GM18861 (cell line): Measurements from ENCODE around the gene PTPRG.

ENCODE experiments used
- ATAC-seq: cut with Tn5 transposase; IDR thresholded peaks from one replicate; pipeline ENCODE4 v1.9.1; 2021; ENCODE audit not compliant: unreplicated experiment

PTPRG gene

DNA sequence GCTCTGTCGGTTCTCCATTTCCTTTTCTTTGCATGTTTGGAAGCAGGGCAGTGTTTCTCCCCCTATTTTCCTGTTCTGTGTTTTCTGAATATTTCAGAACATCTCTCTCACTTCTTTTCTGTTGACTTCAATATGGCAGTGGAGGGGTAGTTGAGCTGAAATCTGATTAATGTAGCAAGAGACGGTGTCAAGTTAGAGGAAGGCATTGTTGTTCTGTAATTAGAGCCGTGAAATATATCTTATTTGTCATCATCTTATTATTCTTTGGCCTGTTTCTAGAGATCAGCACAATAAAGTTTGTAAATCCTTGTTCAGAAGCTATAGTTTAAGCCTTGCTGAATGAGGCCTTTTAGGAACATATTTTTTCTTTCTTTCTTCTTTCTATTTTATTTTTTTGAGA lies 353.9 kb downstream of the PTPRG start:
- no peak for ATAC-seq

DNA sequence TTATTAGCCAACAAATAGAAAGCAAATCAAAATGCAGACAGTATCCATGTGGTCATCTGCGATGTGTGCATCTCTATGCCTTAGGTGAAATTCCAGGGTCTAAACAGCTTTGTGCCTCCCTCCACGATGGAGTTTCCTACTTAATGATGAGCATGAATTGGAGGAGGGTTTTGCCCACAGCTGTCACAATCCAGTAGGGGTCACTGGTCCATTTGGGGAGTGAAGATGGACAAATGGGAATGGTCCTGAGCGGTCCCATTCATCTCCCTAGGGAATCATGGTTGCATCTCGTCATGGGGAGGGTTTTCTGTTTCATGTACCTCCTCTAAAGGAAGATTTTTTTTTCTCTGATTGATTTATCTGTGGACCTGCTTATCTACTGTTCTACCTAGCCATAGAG lies 358.0 kb downstream of the PTPRG start:
- ATAC-seq: no peak

DNA sequence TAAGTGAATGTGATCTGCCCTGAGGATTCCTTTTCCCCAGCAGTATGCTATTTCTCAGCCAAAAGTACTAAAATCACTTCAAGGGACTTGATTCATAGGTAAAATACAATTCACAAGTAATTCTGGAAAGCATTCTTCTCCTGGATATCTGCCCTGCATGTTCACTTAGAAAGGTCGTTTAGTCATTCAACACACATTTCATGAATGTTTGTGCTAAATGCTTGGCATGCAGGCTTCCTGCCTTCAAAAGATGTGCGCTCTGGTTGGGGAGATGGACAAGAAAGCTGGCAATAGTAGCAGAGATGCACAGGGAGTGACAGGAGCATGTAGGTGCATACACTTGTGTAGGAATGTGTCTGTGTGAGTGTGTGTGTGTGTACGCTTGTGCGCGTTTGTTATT lies 360.7 kb downstream of the PTPRG start:
- no peak for ATAC-seq

DNA sequence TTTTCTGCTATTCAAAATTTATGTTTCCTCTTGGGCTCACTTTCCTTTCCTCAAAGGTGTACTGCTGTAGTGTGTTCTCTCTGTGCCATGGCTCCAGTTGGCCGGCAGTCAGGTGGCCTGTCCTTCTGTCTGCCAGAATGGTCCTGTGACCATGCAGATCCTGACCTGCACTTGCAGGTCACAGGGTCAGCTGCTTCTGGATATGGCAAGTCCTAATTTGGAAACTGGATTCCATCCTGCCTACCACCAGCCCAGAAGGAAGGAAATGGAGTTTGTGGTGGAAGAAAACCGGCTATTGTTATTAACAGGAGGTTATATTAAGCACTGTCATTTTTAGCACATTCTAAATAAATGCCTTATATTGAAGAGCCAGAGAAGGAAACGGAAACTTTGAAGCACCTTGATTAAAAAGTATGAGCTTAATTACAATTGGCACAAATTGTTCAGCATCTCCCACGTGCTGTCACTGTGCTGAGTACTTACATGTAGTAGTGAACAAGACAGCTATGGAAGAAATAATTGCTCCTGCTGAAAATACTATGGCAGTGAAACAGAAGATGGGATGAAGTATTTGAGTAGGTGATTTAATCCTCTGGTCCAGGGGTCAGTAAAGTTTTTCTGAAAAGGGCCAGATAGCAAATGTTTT lies 362.8 kb downstream of the PTPRG start:
- ATAC-seq: no peak

DNA sequence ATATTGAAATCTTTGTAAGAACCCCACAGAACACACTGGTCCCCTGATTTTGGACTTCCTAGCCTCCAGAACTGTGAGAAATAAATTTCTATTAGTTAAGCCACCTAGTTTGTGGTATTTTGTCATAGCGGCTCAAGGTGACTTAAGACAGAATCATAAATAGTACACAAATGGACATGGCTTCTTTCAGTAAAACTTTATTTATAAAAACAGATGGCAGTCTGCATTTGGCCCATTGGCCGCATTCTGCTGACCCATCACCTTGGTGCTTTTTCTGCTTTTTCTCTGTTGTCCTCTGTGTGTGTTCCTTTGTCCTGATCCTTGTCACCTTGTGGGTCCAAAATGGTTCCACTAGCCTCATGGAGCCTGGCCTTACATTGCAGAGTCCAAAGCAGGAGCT lies 363.6 kb downstream of the PTPRG start:
- no peak for ATAC-seq

DNA sequence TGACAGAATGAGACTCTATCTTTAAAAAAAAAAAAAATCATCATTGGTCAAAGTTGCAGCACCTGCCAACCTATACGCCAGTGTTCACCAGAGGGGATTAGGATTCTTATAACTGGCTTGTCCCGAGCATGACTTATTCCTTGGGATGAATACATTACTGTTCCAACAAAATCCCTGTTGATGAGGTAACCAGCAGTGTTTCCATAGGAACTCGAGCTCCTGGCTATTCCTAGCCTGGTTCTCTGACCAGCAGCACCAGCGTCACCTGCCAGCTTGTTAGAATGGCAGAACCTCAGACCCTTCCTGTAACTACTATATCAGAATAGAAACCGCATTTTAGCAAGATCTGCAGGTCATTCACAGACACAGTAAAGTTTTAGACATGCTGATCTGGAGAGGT lies 364.4 kb downstream of the PTPRG start:
- no peak for ATAC-seq

DNA sequence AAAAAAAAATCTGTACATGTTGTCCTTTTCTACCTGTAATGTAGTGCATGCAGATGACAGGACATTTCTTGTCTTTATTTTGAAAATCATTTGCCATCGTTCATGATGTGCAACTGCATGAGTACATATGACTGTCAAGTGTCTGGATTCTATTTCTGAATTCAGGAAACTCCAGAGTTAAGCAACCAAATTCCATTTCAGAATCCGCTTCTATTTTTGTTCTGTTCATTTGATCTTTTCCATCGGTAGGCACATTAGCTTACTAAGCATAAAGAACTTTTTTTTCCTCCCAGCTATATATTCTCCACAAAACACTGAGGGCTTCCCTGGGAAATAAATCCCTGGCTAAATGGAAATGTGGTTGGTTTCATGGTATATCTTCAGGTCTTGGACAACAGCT lies 365.6 kb downstream of the PTPRG start:
- ATAC-seq: no peak

DNA sequence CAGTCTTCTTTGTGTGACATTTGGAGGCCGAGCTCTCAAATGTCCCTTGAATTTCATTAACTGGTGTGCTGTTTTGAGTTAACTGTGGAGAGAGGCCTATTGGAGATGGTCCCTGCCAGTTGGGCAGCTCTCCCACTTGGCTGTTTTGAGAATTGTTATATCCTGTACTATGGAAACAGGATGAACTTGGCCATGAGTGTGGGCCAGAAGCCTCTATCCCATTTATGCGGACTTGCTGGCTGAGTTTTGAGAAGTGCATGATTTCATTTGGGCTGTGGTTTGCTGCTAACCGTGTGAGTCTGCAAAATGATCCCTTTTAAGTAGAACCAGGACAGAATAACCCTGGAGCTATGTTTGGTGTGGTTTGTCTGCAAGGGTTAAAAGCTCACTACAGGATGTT lies 366.0 kb downstream of the PTPRG start:
- no peak for ATAC-seq

DNA sequence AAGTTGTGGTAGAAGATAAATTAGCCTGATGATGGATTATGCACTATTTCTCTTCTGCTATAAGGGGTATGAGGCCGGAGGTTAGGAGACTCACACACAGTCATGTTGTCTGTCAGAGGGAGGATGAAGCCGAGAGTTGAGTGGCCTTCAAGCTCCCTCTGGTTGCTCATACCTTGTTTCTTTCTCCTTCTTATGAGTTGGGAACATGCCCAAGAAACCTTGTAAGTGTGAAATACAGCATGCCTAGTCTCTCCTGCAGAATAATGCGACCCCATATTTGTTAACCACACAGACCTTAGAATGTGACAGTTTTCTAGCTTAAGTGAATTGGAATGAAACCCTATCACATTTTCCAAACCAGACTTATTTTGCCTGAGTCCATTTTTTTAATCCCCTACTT lies 366.7 kb downstream of the PTPRG start:
- ATAC-seq: no peak

DNA sequence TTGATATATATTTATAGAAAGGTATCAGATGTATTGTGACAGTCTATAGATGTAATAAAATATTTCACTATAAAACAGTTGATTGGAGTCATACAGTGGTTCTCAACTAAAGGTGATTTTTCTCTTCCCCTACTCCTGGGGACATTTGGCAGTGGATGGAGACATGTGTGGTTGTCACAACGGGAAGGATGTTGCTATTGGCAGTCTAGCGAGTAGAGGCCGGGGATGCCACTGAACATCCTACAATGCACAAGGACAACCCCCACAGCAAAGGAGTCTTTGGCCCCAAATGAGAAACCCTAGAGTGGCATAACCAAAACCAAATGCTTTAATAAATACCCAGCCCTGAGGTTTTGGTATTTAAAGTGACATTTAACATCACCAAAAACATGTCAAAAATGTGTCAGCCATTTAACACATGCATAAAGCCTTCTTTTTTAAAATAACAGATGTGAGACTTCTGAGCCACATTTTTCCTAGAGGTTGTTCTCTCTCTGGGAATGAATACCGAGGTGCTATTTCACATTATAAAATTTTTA lies 367.5 kb downstream of the PTPRG start:
- ATAC-seq: no peak

DNA sequence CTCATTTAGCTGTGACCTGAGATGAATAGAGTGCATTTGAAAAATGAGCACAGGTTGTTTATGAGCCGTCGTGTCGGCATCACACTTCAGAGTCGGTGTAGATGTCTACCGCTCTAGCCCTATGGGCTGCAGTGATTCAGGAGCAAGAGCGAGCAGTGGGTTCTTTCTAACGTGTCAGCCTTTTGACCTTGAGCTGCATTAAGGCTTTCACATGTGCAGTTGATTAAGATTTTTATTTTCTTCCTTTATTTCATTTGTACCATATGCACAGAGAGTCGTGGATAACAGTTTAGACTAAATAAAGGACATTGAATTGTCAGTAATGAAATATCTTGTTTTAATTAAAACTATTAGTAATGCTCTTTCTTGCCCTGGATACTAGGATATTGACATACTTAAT lies 368.2 kb downstream of the PTPRG start:
- ATAC-seq: no peak

DNA sequence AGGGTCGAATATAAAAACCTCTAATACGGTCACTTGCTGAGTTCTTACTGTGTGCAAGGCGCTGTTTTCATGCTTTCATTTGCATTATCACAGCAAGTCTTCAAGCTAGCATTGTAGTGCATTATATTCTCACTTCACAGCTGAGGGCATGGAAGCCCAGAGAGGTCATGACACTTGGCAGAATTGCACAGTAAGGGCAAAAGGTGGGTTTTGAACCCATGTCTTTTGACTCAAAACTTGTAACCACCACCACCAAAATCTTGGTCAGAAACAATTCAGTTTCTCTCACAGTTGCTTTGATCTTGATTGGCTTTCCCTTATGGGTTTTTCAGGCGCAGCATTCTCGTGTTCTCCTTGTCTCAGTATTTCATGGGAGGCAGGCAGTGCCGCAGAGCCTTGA lies 371.1 kb downstream of the PTPRG start:
- no peak for ATAC-seq

DNA sequence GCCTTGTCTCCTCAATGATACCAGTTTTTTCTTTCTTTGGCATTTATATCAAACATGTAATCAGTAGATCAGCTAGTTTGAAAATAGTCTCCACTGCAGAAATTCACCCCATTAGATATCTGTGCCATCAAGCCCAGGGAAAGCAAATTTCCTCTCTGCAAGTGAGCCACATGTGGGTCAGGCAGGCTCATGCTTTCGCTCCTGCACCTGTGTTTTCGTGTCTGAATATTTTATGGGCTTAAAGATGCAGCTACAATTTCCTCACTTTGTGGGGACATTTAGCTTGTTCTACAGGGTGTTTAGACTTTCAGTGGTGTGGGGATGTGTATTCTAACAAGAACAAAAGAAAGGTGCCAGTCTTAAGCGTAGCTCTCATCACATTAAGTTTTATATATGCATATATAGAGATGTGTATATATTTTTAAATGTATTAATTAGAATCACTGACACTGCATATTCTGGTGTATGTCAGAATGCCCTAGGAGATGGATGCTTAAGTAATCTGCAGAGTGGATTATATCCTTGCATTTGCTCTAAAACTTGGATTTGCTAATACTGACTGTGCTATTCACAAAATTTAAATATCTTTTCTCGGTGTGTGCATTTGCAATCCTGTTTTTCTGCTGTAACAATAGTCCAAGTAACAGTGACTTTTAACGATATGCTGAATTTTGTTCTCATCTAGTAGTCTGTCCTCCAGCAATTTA lies 372.6 kb downstream of the PTPRG start:
- ATAC-seq: no peak

DNA sequence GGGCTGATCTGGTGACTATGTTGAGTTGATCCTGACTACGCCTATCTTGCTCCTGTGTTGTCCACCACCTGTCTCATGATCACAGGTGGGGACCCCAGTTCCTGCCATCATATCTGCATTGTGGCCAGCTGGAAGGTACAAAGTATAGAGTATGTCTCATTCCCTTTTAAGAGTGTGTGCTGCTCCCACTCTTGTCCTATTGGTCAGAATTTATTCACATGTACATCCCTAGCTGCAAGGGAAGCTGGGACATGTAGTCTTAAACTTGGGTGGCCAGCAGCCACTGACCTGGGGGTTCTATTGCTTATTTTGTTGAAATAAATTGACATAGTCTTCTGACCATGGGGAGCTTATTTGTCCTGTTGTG lies 373.1 kb downstream of the PTPRG start:
- no peak for ATAC-seq

DNA sequence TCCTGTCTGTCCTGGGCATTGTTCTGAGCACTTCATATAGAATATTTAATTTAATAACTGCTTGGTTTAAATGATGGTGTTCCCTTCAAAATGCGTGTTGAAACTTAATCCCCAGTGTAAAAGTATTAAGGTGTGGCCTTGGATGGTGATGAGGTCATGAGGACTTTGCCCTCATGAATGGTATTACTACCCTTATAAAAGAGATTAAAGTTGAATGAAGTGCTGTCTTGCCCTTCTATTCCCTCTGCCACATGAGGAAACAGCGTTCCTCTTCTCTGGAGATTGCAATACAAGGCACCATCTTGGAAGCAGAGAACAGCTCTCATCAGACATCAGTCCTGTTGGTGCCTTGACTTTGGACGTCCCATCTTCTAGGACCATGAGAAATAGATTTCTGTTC lies 374.4 kb downstream of the PTPRG start:
- no peak for ATAC-seq

DNA sequence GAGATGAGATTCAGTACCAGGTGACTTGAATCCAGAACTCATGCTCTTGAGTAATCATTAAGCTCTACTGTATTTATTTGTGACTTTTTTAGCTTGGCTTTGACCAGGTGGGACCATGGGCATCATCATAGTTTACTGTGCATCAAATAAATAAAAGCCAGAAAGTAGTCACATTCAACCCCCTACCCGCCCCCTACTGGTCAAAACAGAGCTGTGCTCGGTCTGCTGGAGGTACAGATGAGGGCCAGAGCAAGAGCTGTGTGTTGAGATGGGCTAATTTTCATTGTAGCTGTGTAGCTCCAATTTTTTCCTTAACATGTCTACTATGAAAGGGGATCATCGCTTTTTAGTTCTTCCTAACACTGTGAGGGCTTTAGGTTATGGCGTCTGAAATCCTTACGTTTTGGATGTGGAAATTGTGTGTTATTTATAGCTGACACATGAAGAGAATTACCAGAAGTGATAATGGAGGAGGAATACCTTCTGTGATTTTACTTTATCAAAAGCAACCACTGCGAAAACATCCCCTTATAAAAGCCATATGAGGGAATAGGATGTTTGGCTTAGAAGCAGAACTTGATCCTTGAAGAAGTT lies 375.1 kb downstream of the PTPRG start:
- ATAC-seq: peak; percentile 64

DNA sequence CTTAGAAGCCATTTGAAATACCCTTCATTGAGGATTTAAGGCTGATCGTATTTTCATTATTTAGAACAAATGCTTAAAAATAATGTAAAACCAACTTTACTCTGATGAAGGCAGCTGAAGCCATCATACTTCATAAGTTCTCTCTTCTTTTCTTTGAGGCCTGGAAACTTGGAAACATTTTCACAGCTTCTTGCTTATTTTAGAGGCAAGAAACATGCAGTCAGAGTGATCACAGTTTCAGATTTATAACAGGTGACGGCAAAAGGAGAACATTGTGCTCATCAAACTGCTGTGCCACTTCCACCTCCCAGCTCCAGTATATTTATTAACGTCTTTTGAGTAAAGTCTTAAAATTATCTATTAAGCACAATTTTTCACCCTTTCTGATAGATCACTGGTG lies 376.1 kb downstream of the PTPRG start:
- no peak for ATAC-seq

DNA sequence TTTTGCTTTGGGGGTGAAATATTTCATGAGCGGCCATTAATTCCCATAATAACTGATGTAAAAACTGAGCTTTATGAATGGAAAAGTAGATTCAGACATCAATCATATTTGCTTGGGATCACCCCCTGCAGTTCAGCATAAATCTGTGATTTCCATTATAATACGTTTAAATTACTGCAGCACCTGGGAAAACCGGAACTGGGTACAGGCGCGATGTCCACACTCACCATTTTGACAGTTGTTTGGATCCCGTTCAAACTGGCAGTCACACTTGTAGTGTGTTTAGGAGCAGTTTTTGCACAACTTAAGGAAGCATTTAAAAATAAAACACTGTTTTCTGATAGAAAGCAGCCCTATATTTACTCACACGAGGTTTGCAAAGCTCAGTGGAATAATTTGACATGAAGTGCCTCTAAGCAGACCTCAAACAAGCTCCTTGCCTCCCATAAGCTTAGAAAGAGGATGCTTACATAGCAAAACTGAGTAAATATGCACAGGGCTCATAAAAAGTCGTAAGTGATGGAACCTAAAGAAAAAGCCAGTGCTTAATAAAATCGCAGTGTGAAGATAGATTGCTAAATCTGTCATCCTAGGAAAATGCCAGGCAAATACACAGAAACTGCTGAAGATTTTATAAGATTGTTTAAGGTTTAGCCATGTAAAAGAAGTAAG lies 377.6 kb downstream of the PTPRG start:
- no peak for ATAC-seq

DNA sequence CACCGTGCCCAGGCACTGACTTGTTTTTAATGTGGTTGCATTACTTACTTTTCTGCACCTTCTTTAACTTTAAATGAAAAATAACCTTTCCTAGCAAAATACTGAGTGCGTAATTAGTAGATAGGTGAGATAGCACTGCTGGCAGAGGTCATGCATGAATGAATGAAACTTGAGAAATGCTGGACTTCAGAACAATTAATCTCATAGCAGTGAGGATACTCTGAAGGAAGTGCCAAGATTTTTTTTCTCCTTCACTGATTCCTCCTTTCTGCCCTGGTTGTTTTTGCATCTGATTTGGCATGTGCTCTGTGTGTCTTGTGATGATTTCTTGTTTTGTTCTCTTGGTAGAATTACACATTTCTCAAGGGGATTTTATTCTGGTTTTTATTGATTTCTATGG lies 378.9 kb downstream of the PTPRG start:
- ATAC-seq: no peak

DNA sequence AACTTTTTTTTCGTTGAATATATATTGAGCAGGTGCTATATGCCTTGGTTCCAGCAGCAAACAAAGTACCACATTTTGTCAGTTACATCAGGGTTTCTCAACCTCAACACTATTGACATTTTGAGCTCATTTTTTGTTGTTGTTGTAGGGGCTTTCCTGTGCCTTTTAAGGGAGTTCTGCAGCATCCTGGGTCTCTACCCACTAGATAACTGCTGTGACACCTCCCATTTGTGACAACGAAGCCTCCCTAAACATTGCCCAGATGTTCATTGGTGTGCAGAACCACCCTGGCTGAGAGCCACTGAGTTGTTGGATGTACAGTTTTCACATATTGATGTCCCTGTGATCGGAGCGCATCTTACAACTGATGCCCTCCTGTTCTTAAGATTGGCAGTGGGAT lies 382.6 kb downstream of the PTPRG start:
- no peak for ATAC-seq

DNA sequence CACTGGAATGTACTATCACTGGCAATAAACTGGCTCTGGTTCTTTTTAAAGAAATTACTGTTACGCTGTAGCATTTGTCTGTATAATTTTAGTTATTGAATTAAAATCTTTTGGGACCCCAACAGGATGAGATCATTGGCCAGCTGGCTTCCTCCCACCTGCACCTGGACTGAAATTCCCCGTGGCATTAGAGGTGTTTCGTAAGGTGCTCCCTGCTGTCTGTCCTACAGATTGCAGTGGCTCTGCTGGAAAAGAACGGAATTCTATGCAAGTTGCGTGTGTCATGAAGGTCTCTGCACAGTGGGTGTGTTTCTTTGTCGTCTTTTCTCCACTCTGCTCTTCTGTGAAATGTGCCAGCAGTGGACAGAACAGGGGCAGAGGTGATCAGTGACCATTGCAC lies 383.4 kb downstream of the PTPRG start:
- ATAC-seq: no peak

DNA sequence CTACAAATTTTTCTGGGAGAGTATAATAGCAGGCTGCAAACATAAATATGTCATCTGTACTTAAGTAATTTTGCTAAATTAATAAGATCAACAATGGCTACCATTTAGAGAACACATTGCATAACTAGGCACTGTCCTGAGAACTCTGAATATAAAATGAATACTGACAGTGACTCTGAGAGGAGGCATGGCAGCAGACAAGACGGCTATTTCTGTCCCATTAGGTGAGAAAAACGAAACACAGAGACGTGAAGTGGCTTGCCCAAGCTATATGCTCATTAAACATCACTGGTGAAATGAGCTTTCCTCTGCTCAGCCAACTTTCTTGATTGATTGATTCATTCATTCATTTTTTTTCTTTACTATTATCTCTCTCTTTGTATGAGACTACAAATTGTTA lies 384.3 kb downstream of the PTPRG start:
- ATAC-seq: no peak
